Body of pancreas (tissue), 4 donors: ENCODE results near the gene LPIN3.

Experiments used
- CTCF ChIP-seq, 7 experiments: fragments of 450-650 bp in 4 of 7; fragments of 200-600 bp in 3 of 7; sonication (generic) in 3 of 7; IDR thresholded peaks; one replicate each; pipeline ENCODE4 v1.5.1; 2016 to 2019; ENCODE audit warnings: antibody characterized with exemption in 7 of 7
- POLR2A ChIP-seq, 3 donors: fragments of 450-650 bp; IDR thresholded peaks; one replicate each; pipeline ENCODE4 v1.6.1; 2016; ENCODE audit warnings: antibody characterized with exemption in 3 of 3, mild to moderate bottlenecking in 2 of 3

GRCh38 chr20:41407607-41408006 is 67.0 kb downstream of the LPIN3 start:
- TF ChIP-seq CTCF (IDR thresholded peaks at IDR 0.05) (no peak), POLR2A (IDR thresholded peaks at IDR 0.05) (no peak)
